GM19193 (cell line): ENCODE measurements around the gene FMN1.

Experiments
- POLR2A ChIP-seq: IDR thresholded peaks from 4 replicates; pipeline ENCODE4 v1.6.1; 2011; ENCODE audit not compliant: insufficient read depth, insufficient read length; ENCODE audit errors: extremely low read depth

FMN1 gene

DNA sequence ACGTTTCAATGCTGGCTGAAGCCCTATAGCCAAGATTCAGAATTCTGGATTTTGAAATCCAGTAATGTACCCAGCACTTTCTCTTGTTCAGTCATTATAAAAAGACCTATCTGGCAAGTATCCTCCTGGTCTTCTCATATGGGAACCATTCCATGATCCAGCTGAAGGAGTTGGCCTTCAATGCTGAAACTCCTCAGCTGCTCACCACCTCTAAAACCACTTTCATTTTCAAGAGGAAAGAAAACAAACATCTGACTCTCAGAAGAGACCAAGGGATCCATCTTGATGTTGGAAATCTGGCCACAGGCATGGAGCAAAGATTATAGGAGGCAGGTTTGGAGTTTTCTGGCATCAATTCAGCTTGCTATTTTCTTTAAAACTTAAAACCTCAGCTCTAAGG lies 235.4 kb downstream of the FMN1 start:
- no peak for TF ChIP-seq POLR2A

DNA sequence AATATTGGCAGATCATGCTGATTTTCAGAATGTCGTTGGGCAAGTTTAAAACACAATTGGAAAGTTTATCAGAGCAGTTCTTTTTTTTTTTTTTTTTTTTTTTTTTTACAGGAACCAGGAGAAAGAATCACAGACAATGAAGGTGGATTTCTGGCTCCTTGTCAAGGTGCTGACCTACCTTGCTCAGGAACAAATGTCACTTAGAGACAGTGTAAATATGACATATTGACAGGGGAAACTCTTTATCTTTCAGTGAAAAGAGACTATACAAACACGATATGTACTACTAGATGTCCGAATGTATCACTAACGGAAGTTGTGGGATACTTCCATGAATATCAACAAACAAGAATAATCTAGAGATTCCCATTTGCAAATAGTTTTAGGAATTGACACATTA lies 237.3 kb downstream of the FMN1 start:
- no peak for TF ChIP-seq POLR2A

DNA sequence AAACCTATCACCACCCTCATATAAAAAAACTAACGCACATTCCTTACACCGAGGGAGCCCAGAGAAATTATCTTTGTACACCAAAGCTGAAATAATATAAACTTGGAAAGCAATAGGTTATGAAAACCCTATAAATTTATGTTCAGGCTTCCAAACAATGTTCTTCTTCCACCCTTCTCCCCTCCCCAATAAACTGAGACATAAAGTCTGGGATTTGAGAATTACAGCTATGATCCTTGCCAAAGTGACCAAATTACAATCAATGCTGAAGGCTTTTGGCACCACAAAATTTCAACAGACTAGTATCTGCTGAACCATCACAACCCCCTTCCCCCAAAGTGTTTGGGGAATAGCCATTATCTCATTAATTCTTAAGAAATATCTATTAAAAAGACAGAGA lies 237.8 kb downstream of the FMN1 start:
- TF ChIP-seq POLR2A: no peak

DNA sequence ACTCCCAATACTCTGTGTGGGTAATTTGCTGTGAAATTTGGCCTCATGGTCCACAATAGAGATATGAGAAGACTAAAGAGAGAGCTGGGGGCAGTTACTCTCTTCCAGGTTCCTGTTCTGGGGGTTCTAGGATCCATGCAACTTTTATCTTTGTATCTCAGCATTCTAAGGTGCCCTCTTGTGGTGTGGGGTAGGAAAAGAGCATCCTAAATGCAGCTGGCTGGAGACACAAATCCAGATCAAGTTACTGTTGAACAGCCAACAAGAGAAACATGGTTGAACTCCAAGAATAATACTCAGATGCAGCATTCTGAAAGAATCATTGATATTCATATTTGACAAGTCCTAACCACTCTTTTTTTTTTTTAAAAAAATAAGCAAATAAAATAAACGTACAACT lies 238.5 kb downstream of the FMN1 start:
- TF ChIP-seq POLR2A: no peak

DNA sequence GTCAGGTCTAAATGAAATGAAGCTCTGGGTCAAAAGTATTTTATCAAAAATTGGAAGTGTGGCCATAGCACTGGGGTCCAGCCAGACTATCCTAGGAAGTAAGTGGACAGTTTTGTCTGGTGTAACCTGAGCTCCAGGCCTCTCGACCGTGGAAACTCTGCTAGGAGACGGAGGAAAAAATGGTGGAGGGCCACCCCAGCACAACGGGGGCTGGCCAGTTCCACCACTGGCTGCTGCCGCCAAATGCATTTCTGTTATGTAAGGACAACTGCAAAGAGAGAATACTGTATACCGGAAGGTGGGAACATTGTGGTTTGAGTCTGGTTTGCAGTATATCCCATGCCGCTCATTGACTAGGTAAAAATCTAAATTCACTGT lies 241.0 kb downstream of the FMN1 start:
- TF ChIP-seq POLR2A: no peak

DNA sequence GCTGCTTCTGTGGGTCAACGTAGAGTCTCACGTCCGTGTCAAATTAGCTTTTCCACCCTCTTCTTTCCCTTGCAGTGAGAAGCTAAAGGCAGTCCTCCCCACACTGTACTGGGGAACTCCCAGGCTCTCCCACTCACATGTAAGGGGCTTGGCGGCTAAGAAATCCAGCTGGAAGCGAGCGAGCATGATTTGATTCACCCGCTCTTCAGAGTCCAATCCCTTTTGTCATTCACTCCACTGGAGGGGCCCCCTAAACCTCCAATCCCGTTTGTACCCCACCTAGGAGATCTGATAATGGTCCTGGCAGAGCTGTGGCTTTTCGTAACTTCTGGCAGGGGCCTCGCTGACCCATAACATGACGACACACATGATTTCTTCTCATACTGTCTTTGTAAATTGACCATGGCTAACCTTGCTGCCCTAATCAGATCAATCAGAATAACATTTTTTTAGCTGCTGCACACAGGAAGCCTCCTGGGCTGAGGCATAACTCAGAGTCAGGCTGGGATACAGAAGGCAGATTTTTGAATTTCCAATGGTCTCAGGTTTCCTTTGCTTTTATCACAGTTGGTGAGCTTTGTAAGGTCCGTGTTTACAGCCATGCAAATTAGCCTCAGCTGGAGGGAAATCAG lies 241.5 kb downstream of the FMN1 start:
- no peak for TF ChIP-seq POLR2A

DNA sequence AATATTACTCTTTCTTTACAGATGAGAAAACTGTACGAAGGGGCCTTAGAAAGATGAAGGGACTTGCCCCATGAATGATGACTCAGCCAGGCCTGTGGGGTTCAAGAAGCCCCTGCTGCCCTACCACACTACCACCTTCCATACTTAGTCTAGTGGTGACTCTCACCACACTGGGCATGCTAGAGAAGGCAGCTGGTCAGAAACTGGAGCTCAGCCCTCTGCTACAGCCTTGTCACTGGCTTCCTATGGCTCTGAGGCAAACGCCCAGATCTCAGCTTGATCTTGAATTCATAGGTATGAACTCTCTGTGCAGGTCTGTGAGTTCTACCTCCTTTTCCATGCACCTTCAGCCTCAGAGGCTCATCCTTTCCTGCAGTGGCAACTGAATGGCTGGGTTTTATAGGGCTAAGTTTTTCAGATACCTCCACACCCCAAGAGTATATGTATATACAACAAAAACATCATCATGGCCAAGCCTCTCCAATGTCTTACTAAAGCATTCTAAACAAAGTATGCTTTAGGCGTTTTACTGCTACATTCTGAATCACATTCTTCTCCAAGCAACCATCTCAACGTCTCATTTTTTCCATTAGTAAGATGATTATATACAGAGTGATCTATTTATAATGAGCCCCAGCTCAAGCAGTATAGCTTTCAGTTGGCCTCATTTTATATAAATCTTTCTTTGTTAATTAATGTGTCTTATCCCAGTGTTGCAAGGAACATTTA lies 242.6 kb downstream of the FMN1 start:
- no peak for TF ChIP-seq POLR2A

DNA sequence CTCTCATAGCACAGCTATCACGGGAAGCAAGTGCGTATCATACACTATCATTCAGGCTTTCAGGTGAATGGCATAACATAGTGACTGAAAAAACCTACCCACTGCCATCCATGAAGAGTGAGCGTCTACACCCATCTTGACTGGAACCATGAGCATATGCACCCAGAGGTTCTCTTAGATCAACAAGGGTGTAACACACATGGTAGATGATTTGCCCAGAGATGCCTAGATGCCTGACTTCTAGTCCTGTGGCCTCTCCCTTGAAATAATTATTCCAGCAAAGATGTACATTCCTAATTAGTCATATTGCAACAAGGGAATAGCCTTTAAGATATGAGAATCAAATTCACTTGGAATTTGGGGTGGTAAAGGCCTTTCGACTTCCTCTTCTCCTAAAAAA lies 248.3 kb downstream of the FMN1 start:
- no peak for TF ChIP-seq POLR2A

DNA sequence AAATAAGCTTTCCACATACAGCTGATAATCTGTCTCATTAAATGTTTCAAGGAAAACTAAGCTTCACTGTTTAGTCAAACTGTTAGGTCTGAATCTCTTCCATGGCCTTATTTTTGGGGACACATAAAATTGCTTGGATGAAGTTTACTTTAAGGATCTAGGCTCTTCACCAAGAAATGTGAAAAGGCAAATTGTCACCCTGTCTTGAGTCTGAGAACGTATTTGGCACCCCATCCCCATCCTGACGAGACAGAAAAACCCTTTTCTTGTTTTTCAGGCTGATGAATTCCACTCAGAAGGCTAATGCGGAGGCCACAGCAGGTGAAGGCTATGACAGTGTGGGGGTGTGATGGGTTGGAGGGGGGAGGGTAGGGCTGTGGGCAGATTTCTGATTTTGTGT lies 250.1 kb downstream of the FMN1 start:
- no peak for TF ChIP-seq POLR2A

DNA sequence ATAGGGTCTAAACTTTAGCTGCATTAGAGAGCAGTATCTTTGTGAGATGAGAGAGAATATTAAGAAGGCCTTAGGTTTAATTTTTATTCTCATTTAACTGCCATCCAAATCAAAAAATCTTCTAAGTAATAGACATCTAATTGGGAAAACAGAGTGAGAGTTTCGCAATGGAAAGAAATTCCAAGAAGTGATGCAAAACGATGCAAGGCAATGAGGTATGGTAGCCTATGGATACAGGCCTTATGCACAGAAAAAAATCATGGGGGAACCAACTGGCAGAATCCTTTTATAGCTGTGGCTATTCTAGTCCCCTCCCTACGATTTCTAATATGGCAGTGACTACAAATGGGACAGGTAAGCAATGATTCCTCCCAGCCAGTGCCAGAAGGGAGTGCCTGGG lies 250.8 kb downstream of the FMN1 start:
- no peak for TF ChIP-seq POLR2A

DNA sequence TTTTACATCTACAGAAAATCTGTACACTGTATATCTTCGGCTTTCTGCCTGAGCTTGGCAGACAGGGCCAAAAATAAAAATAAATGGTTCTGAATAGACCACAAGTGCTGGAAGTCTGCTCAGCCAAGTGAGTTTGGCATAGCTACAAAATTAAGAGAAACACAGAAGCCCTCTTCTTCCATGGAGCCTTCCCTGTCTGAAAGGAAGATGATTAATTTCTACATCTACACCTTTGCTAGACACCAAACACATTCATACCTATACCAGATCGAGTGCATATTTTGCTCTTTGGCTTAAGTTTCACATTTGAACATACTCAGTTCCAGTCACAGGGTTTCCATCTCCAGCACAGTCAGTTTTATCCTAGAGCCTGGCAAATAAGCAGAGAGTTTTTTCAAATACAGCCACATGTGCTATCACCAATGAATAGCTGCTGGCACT lies 252.1 kb downstream of the FMN1 start:
- TF ChIP-seq POLR2A: no peak

DNA sequence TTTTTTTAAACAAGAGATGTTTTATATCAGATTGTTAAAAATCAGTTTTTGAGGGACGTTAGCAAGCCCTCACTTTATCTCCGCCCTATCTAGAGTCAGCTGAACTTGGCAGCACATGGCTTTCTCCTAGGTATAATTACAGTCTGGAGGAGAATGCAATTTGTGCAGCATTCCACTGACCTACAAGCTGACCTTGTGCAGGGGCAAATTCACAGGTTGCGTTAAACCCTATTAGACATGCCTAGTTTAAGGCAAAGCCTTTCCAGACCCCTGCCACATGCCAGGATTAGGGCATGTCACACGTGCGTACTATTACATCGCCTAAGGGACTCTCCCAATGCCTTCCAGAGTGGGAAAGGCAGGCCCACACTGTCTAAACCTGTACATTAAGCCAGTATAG lies 252.7 kb downstream of the FMN1 start:
- no peak for TF ChIP-seq POLR2A

DNA sequence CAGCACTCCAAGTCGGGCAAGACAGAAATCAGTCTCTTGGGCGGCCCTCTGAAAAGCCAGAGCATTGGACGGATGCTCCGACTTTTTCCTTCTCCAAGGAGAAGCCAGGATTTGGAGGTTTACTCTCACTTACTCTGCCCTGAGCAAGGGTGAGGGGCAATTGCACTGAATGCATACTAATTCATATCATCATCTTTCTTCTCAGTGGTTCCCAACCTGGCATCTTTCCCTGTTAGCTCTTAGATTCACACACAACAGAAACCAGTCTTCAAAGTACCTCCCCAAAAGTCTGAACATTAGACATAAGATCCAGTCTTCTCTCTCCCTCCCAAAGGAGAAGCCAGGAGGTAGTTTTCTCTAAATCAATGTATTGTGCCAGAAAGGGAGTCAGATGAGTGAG lies 257.5 kb downstream of the FMN1 start:
- no peak for TF ChIP-seq POLR2A

DNA sequence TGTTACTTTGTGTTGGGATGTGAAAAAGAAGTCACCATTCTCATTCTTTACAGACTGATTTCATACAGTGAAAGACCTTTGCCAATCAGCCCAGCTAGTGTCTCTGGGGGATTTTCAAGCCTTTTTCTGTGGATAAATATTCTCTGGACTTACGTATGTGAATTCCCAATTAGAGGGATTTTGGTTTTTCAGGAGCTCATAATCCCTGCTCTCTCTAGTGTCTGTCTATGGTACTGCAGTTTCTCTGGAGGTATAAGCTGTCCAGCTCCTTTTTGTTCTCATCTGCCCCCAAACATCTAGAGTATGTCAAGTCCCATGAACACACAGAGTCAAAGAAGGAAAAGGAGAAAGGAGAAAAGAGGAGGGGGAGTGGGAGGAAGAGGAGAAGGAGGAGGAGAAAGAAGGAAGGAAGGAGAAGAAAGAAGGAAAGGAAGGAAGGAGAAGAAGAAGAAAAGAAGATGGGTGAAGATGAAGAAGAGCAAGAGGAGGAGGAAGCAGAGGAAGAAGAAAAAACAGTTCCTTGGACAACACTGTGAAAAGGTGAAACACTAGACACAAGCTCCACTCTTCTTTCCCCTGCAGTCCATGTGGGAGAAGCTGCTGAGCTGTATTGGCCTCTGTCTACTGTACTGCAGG lies 258.1 kb downstream of the FMN1 start:
- no peak for TF ChIP-seq POLR2A

DNA sequence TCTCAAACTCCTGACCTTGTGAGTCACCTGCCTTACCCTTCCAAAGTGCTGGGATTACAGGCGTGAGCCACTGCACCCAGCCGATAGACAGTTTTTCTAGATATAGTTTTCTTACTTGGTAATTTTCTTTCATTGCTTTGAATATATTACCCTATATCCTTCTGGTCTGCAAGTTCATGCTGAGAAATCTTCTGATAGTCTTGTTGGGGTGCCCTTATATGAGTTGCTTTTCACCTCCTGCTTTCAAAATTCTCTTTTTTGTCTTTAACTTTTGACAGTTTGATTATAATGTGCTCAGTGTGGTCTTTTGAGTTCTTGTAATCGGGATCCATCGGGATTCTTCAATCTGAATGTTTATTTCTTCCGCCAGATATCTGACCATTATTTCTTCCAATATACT lies 259.4 kb downstream of the FMN1 start:
- no peak for TF ChIP-seq POLR2A

DNA sequence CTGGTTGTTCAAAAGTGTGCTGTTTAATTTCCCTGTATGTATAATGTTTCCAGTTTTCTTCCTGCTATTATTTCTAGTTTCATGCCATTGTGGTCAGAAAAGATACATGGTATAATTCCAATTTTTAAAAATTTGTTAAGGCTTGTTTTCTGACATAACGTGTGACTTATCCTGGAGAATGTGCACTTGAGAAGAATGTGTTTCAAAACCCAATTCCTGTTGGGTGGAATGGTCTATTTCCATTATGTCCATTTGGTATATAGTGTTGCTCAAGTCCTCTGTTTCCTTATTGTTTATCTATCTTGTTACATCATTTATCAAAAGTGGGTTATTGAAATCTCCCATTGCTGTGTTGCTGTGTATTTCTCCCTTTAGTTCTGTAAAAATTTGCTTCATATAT lies 261.3 kb downstream of the FMN1 start:
- no peak for TF ChIP-seq POLR2A
